HG02588 (cell line): Measurements from ENCODE around the gene LCAT.
A peak's percentile ranks its signal among the peaks of the same experiment; 100 is the strongest.
"Not testable (repeated sequence)": the region's sequence is repeated elsewhere in the genome, so short reads cannot be mapped to it uniquely, and the experiment has no call there.

Experiments
- ATAC-seq: cut with Tn5 transposase; IDR thresholded peaks from one replicate; pipeline ENCODE4 v1.9.1; 2021; ENCODE audit warnings: mild to moderate bottlenecking, moderate library complexity; ENCODE audit not compliant: unreplicated experiment

LCAT gene, protein sequence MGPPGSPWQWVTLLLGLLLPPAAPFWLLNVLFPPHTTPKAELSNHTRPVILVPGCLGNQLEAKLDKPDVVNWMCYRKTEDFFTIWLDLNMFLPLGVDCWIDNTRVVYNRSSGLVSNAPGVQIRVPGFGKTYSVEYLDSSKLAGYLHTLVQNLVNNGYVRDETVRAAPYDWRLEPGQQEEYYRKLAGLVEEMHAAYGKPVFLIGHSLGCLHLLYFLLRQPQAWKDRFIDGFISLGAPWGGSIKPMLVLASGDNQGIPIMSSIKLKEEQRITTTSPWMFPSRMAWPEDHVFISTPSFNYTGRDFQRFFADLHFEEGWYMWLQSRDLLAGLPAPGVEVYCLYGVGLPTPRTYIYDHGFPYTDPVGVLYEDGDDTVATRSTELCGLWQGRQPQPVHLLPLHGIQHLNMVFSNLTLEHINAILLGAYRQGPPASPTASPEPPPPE

DNA sequence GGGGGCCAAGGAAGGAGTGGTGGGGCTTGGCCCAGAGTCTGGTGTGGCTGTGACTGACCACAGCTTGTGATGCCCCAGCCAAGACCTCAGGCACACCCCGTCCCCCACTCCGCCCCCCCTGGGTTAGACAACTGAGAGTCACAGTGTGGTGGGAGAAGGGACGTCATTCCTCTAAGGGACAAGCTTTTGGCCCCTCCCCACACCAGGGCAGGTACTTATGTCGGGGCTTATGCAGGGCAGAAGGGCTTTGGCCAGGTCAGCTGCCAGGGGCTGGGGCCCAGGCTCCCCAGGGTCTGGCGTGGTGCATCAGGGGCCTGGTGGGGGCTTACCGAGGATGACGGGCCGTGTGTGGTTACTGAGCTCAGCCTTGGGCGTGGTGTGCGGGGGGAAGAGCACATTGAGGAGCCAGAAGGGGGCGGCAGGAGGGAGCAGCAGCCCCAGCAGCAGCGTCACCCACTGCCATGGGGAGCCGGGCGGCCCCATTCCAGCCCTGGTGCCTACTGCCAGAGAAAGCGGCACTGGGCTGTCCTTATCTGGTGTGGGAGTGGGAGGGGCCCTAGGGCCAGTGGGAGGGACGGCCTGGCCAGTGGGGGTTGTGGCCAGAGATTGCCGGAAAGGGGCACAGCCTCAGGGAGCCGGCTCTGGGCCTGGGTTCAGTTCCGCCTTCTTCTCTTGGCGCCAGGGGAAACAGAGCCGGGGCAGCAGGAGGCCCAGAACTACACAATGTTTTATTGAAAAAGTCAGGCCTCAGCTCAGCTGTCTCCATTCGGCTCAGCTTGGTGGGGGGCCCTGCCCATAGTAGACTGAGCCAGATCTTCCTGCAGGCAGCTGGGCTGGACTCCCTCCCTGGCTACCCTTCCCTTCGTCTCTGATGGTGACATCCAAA is at the start of gene LCAT:
Gene LCAT, minus strand, starts transcription at position 502 of the 886 bp plus-strand sequence. Its CDS starts 19 bp downstream, at position 483.
- ATAC-seq, result no peak

DNA sequence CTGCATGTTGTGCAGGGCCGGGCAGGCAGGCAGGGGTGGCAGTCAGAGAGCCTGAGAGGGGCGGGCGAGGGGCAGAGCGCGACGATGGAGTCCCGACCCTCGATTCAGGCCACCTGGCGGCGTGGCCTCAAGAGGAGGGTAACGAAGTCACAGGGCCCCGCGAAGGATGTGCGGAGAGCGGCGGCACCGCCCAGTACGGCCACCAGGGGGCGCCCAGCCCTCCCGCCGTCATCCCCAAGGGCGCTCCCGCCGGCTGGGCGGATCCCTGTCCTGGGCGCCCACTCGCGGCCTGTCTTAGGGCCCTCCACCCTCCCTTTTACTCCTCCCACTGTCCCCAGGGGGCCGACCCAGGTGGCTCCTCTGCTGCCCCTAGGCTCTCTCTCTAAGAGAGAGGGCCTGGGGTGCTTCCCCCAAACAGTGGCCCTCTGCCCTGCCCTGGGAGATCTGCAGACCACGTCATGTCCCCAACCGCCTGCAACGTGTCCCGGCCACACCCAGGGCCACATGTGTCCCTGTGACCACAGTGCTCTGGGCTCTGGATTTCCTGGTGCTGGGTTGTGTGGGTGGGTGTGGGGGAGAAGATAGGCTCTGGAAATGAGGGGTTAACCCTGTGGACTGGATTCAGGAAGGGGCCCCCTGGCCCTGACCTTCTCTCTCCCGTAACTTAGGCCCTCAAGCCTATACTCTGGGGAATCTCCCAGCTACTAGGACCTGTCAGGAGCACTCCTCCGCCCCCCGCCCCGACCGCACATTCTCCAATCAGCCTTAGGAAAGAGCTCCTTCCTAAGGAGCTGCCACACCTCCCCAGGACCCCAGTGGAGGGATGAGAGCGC is 49.5 kb upstream of the LCAT start:
- peak; percentile 69 for ATAC-seq

DNA sequence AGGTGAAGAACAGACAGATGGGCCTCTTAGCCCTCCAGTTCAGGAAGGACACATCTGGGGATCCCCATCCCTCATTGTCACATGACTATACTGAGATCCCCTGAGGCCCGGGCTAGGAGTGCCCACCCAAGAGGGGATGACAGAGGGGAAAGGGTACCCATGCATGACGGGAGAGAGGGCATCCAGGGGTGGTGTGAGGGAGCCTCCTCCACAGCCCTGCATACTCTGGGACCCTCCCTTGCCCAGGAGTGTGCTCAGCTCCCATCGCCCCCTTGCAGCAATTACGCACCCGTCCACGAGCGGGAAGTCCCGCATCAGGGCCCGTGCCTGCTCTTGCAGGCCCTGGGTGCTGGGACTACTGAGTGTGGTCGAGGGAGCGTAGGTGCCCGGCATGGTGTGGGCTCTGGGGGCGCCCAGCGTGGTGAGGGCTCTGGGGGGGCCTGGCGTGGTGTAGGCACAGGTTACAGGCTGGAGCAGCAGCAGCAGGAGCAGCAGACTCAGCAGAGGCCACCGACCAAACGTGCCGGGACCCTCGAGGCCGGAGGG is 48.8 kb upstream of the LCAT start:
- no peak for ATAC-seq

GRCh38 chr16:67990018-67990386 is 46.1 kb upstream of the LCAT start:
- ATAC-seq, result no peak

DNA sequence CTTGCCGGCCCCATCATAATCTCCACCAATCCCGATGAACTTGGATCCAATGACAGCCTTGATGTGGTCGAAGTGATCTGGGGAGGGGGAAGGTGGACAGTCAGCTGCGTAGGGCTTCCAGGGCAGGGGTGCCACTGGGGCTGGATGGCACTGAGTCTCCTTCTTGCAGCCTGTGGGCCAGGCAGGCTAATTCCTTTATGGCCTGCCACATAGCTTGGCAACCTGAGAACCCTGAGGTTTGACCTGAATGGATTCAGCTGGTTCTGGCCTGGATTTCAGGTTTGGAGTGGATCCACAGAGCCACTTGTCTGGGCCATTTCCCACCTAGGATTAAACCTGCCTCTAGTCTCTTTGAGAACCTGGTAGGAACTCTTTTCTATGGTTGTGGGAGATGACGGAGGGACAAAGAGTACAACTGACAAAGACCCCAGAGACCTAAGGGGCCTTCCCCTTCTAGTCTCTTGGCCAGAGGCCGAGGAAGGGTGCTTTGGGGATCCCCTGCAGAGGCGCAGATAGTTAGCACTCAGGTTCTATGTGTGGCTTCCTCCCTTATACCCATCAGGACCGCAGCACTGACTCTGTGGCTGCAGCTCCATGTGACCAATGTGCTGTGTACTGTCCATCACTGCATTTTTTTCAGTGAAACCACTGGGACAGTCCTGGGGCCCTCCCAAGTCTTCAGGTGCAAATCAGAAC is 45.5 kb upstream of the LCAT start:
- no peak for ATAC-seq

- ATAC-seq, result no peak
Observed at GRCh38 chr16:67988675-67989074, 44.8 kb upstream of the LCAT start.

DNA sequence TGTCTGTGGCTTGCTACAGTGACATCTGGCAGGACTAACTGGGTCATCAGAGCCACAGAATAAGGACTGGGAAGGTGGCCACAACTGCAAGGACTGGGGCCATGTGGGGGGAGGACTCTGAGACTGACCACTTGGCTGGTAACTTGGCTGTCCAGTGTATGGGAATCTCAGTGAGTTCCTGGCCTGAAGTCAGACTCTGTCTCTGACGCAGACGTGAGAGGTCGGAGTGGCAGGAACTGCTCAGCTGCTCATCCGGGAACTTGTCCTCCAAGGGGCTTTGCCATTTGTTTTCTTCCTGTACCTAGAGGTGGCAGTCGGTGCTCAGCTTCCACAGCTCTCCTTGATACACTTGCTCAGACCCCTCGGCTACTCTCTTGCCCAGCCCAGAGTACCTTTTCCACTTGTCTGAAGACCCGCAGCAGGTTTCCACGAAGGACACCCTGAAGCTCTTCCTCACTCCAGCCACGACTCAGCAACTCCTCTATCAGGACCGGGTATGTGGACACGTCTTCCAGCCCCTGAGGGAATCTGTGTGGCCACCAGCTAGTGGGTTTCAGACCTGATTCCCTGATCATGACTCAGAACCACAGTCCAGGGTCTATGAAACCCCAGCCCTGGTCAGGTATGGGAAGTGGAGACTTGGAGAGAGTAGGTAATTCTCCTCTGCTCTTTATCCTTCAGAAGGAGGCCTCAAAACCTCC is 43.7 kb upstream of the LCAT start:
- ATAC-seq, result no peak

GRCh38 chr16:67986949-67987348 is 43.0 kb upstream of the LCAT start:
- no peak for ATAC-seq

GRCh38 chr16:67982011-67982696 is 38.2 kb upstream of the LCAT start:
- no peak for ATAC-seq

GRCh38 chr16:67979955-67980678 is 36.2 kb upstream of the LCAT start, which contains the start of gene DPEP3:
DPEP3 (minus strand) TSS chr16:67980499; CDS start chr16:67980380, 119 bp downstream.
- ATAC-seq, result no peak

GRCh38 chr16:67977469-67978227 is 33.7 kb upstream of the LCAT start:
- no peak for ATAC-seq

GRCh38 chr16:67977005-67977404 is 33.1 kb upstream of the LCAT start:
- no peak for ATAC-seq

- ATAC-seq, result no peak
Observed at GRCh38 chr16:67976205-67976604, 32.3 kb upstream of the LCAT start.

DNA sequence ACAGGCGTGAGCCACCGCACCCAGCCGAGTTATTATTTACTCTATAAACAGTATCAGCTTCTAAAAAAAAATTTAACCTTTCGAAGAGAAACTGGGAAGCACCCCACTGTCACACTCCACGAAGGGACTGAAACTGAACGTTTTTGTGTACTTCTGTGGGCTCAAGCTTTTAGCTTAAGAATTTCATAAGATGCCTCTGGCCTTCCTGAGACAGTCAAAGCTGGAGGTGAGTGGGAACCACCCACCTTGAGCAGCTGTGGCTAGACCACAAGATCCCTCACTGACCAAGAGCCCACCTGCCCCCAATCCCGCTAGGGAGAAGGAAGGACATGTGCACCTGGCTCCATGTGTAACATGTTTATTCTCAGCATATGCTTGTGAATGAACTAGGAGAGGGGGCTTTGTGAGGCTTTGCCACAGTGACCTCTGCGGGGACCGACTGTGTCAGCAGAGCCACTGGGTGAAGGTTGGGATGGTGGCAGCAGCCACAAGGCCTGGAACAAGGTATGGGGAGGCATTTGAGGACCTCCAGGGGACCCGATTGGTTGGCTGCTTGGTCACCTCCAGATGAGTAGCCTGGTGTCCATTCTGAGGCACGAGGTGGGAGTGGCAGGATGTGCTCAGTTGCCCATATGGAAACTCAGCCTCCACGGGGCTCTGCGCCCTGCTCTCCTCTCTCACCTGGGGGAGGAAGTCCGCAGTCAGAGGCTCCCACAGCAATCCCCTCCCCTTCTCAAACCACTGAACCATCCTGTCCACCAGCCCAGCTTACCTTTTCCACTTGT is 31.6 kb upstream of the LCAT start:
- no peak for ATAC-seq

DNA sequence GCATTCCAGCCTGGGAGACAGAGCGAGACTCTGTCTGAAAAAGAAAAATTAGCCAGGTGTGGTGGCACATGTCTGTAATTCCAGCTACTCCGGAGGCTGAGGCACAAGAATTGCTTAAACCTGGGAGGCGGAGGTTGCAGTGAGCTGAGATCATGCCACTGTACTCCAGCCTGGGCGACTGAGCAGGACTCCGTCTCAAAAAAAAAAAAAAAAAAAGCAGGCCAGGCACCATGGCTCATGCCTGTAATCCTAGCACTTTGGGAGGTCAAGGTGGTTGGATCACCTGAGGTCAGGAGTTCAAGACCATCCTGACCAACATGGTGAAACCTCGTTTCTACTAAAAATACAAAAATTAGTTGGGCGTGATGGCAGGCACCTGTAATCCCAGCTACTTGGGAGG is 28.4 kb upstream of the LCAT start:
- ATAC-seq, result not testable (repeated sequence)

DNA sequence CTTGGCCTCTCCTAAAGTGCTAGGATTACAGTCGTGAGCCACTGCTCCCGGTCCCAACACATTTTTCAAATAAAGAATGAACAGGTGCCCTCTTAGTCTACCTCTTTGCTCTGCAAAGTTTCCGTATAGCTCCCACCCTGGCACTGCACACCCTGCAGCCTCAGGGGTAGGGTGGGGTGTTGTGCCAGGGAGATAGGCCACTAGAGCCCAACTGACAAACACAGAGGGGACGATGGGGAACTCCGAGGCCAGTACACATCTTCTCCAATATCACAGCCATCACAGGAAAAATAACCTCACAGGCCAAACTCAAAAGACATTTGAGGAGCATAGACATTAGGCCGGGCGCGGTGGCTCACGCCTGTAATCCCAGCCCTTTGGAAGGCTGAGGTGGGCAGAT is 27.2 kb upstream of the LCAT start:
- no peak for ATAC-seq
